Prostate gland (tissue), 2 donors: ENCODE results near the gene MYBPHL.
A peak's percentile ranks its signal among the peaks of the same experiment; 100 is the strongest.

ENCODE experiments used
- CTCF ChIP-seq, 4 experiments: fragments of 200-600 bp in 2 of 4; fragments of 450-650 bp in 2 of 4; sonication (generic) in 2 of 4; IDR thresholded peaks; 1 replicate in 3 of 4; 2 replicates in 1 of 4; pipeline ENCODE4 v1.5.1; 2016 to 2019; ENCODE audit warnings: antibody characterized with exemption in 4 of 4, mild to moderate bottlenecking in 2 of 4, moderate library complexity in 2 of 4
- POLR2A ChIP-seq: fragments of 450-650 bp; IDR thresholded peaks from one replicate; pipeline ENCODE4 v1.6.1; 2016; ENCODE audit warnings: antibody characterized with exemption, mild to moderate bottlenecking

GRCh38 chr1:109252893-109253802 lies 53.7 kb downstream of the MYBPHL start:
- peak; percentile 53 for TF ChIP-seq POLR2A
- TF ChIP-seq CTCF (IDR thresholded peaks at IDR 0.05) = peak in 1 of 4 experiments; percentile 38
